IMR-90 (cell line): ENCODE measurements around the gene TIAM1. TPM values are rescaled to one million over a fixed set of nuclear protein-coding genes. Genes with fewer than 3 reads are reported as not detected.

Experiments used
- ATAC-seq: fragments of 200-7000 bp; cut with Tn5 transposase; 2 replicates; pipeline ENCODE4 v1.9.1; 2020; ENCODE audit warnings: low read depth, mild to moderate bottlenecking, moderate library complexity
- BruUV-seq: library from RNA; stranded (reverse); fragments of 400-500 nt; replicated peaks from 2 replicates; lab custom pipeline; 2021; lab: Mats Ljungman, UMichigan
- CTCF ChIA-PET: fragments of 300-600 bp; formaldehyde crosslinking; extraction: SDS; loops from one replicate; lab custom pipeline; 2021; ENCODE audit warnings: antibody characterized with exemption; lab: Yijun Ruan, JAX
- POLR2A ChIA-PET: fragments of 300-600 bp; sonication (Branson Sonifier 250); formaldehyde crosslinking; loops from one replicate; lab custom pipeline; 2022; ENCODE audit warnings: antibody characterized with exemption; ENCODE audit not compliant: unreplicated experiment; lab: Charles Lee
- DNase-seq: peaks from one replicate; pipeline ENCODE4 v3.0.0; 2013
- H2AFZ ChIP-seq: replicated peaks from 2 replicates; pipeline ENCODE3; 2013; ENCODE audit warnings: low read length, mild to moderate bottlenecking; ENCODE audit not compliant: poor library complexity
- H2AK5ac ChIP-seq: 2 replicates; pipeline ENCODE4 v1.6.1; 2013; ENCODE audit warnings: low read depth, low read length, inconsistent platforms
- H2AK9ac ChIP-seq: replicated peaks from 2 replicates; pipeline ENCODE3; 2013; ENCODE audit warnings: mild to moderate bottlenecking, low read depth, low read length, moderate library complexity; ENCODE audit not compliant: poor library complexity
- H2BK120ac ChIP-seq: 2 replicates; pipeline ENCODE4 v1.6.1; 2013; ENCODE audit warnings: low read depth, low read length, inconsistent platforms
- H2BK15ac ChIP-seq: 3 replicates; pipeline ENCODE4 v1.6.1; 2013; ENCODE audit warnings: low read depth, low read length, inconsistent platforms
- H2BK20ac ChIP-seq: 2 replicates; pipeline ENCODE4 v1.6.1; 2013; ENCODE audit warnings: low read depth, mild to moderate bottlenecking, inconsistent platforms, low read length, moderate library complexity
- H2BK5ac ChIP-seq: 2 replicates; pipeline ENCODE4 v1.6.1; 2013; ENCODE audit warnings: mild to moderate bottlenecking, low read depth, low read length, inconsistent platforms; ENCODE audit not compliant: poor library complexity, severe bottlenecking
- H3K14ac ChIP-seq: replicated peaks from 2 replicates; pipeline ENCODE4 v1.6.1; 2013; ENCODE audit warnings: low read depth, low read length, inconsistent platforms
- H3K18ac ChIP-seq: 2 replicates; pipeline ENCODE4 v1.6.1; 2013; ENCODE audit warnings: low read depth, low read length, control low read depth
- H3K23ac ChIP-seq: 2 replicates; pipeline ENCODE4 v1.6.1; 2013; ENCODE audit warnings: low read depth, low read length, inconsistent platforms
- H3K27ac ChIP-seq: 2 replicates; pipeline ENCODE4 v1.5.1; 2013; ENCODE audit warnings: mild to moderate bottlenecking, control low read depth, low read length; ENCODE audit not compliant: insufficient read depth
- H3K27me3 ChIP-seq: 2 replicates; pipeline ENCODE4 v1.6.1; 2013; ENCODE audit warnings: low read length; ENCODE audit not compliant: control insufficient read depth, insufficient read depth
- H3K36me3 ChIP-seq: 2 replicates; pipeline ENCODE4 v1.6.1; 2013; ENCODE audit warnings: low read length, mixed read lengths; ENCODE audit not compliant: control insufficient read depth, insufficient read depth
- H3K4ac ChIP-seq: 2 replicates; pipeline ENCODE4 v1.6.1; 2013; ENCODE audit warnings: low read depth, low read length, inconsistent platforms
- H3K4me1 ChIP-seq: 2 replicates; pipeline ENCODE4 v1.6.1; 2013; ENCODE audit warnings: low read length, mixed read lengths; ENCODE audit not compliant: control insufficient read depth, insufficient read depth
- H3K4me2 ChIP-seq: 2 replicates; pipeline ENCODE4 v1.6.1; 2013; ENCODE audit warnings: low read depth, mild to moderate bottlenecking, control low read depth, low read length, moderate library complexity
- H3K4me3 ChIP-seq: 2 replicates; pipeline ENCODE4 v1.5.1; 2013; ENCODE audit warnings: low read depth, mild to moderate bottlenecking, control low read depth, low read length, moderate library complexity; ENCODE audit not compliant: insufficient read depth
- H3K56ac ChIP-seq: 2 replicates; pipeline ENCODE4 v1.6.1; 2013; ENCODE audit warnings: low read length, inconsistent platforms; ENCODE audit not compliant: insufficient read depth; ENCODE audit errors: extremely low read depth
- H3K79me1 ChIP-seq, 2 experiments: 2 replicates each; pipeline ENCODE4 v1.6.1; 2013; ENCODE audit warnings: low read length in 2 of 2, inconsistent platforms in 1 of 2, low read depth in 1 of 2
- H3K9ac ChIP-seq: 2 replicates; pipeline ENCODE4 v1.6.1; 2013; ENCODE audit warnings: low read depth, low read length, control low read depth
- H3K9me1 ChIP-seq: 2 replicates; pipeline ENCODE4 v1.6.1; 2013; ENCODE audit warnings: low read length, inconsistent platforms; ENCODE audit not compliant: insufficient read depth
- H3K9me3 ChIP-seq: 2 replicates; pipeline ENCODE4 v1.6.1; 2013; ENCODE audit warnings: low read length; ENCODE audit not compliant: control insufficient read depth, insufficient read depth
- H4K20me1 ChIP-seq: 2 replicates; pipeline ENCODE4 v1.6.1; 2013; ENCODE audit warnings: low read length, inconsistent platforms; ENCODE audit not compliant: insufficient read depth
- H4K5ac ChIP-seq: 2 replicates; pipeline ENCODE4 v1.6.1; 2013; ENCODE audit warnings: mild to moderate bottlenecking, low read depth, low read length, control low read depth
- H4K8ac ChIP-seq, 2 experiments: 2 replicates each; pipeline ENCODE4 v1.6.1; 2013; ENCODE audit warnings: low read depth in 2 of 2, low read length in 2 of 2, control low read depth in 1 of 2, inconsistent platforms in 1 of 2
- H4K91ac ChIP-seq: 2 replicates; pipeline ENCODE4 v1.6.1; 2013; ENCODE audit warnings: low read depth, low read length, inconsistent platforms; ENCODE audit not compliant: insufficient read depth
- BHLHE40 ChIP-seq: fragments of 150-350 bp; IDR thresholded peaks from 2 replicates; pipeline ENCODE4 v1.6.1; 2016; ENCODE audit warnings: mild to moderate bottlenecking, low read depth, low read length
- CEBPB ChIP-seq: IDR thresholded peaks from 2 replicates; pipeline ENCODE4 v1.6.1; 2012; ENCODE audit warnings: low read depth, low read length, improper control_type of control experiment
- CHD1 ChIP-seq: IDR thresholded peaks from 2 replicates; pipeline ENCODE4 v1.6.1; 2012; ENCODE audit warnings: low read depth, low read length, improper control_type of control experiment
- FOS ChIP-seq: fragments of 150-350 bp; IDR thresholded peaks from 2 replicates; pipeline ENCODE4 v1.6.1; 2016; ENCODE audit warnings: low read depth, low read length
- MAFK ChIP-seq: IDR thresholded peaks from 2 replicates; pipeline ENCODE4 v1.6.1; 2012; ENCODE audit warnings: low read depth, low read length, improper control_type of control experiment
- MXI1 ChIP-seq: IDR thresholded peaks from 2 replicates; pipeline ENCODE4 v1.6.1; 2012; ENCODE audit warnings: low read depth, mild to moderate bottlenecking, low read length, moderate library complexity, borderline replicate concordance
- NFE2L2 ChIP-seq: fragments of 150-350 bp; IDR thresholded peaks from 2 replicates; pipeline ENCODE4 v1.6.1; 2016; ENCODE audit warnings: low read depth, mild to moderate bottlenecking, low read length
- RAD21 ChIP-seq: IDR thresholded peaks from 2 replicates; pipeline ENCODE4 v1.6.1; 2012; ENCODE audit warnings: low read length, improper control_type of control experiment
- SMC3 ChIP-seq: fragments of 150-350 bp; IDR thresholded peaks from 2 replicates; pipeline ENCODE4 v1.6.1; 2016; ENCODE audit warnings: low read depth, mild to moderate bottlenecking, antibody characterized with exemption, low read length, moderate library complexity
- WGBS, 2 experiments: methylation state at CpG; one replicate each; pipeline versions ENCODE4 v1.1.5 to v1.1.7; 2013; ENCODE audit warnings: missing lambda C conversion rate in 2 of 2; ENCODE audit not compliant: insufficient read length in 1 of 2; ENCODE audit errors: extremely low coverage in 2 of 2; 5-methylcytosine and 5-hydroxymethylcytosine counted together
- dilution Hi-C: fragments of 300-500 bp; cut with HindIII; formaldehyde crosslinking; loops from one replicate; pipeline ENCODE4 v1.14.3; 2018; ENCODE audit warnings: low sequenced_read_pairs; ENCODE audit not compliant: unreplicated experiment
- in situ Hi-C: fragments of 300-500 bp; cut with MboI; formaldehyde crosslinking; loops from 3 replicates; pipeline ENCODE4 v1.14.3; 2019; ENCODE audit warnings: low sequenced_read_pairs, inconsistent platforms, mixed read lengths
- intact Hi-C: fragments of 100-400 bp; cut with micrococcal nuclease; formaldehyde crosslinking; loops from 2 replicates; pipeline ENCODE4 v1.10.0; 2022
- polyA plus RNA-seq, 3 experiments: library from polyadenylated mRNA; depleted of rRNA; stranded (reverse); fragments of >200 nt; gene quantifications; 2 replicates each; pipeline ENCODE4 v1.2.3, GENCODE V29; 2012; ENCODE audit warnings: low replicate concordance in 1 of 3
- total RNA-seq: library from RNA; depleted of rRNA; stranded (reverse); fragments of >200 nt; gene quantifications from 2 replicates; pipeline ENCODE4 v1.2.3, GENCODE V29; 2012
- TF ChIP-seq, protein P1 (sequence below): conservative IDR thresholded peaks from 2 replicates; pipeline ENCODE4 v1.5.1; 2012; ENCODE audit warnings: mild to moderate bottlenecking, low read depth, low read length, improper control_type of control experiment
- TF ChIP-seq, protein P2 (sequence below): fragments of 150-350 bp; IDR thresholded peaks from 2 replicates; pipeline ENCODE4 v1.6.1; 2017; ENCODE audit warnings: mild to moderate bottlenecking, antibody characterized with exemption, low read length, low read depth

The TIAM1 gene
- total and polyA plus RNA-seq, 2 of the 4 experiments (the other 2 are of a cell fraction) = 2.9 to 9.3 TPM

DNA sequence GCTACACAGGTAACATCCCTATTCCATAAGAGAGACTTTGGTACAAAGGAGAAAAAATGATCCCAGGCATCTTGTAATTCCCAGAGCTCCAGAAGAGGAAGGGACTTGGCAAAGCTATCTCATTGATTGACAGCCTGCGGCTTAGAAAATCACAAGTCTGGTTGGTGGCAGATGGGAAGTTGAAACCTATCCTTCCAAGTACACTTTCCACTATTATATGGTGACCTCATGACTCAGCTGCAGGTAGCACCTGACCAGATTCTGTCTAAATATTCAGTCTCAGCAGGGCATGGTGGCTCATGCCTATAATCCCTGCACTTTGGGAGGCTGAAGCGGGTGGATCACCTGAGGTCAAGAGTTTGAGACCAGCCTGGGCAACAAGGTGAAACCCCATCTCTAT, 89.9 kb downstream of the TIAM1 start:
- H3K4ac ChIP-seq = no peak overlapping the region
- dilution Hi-C loops (no loop called here), in situ Hi-C loops (no loop called here), intact Hi-C loops (no loop called here)
- H3K9me1 ChIP-seq = no peaks in the 10 kb centered on the region
- H4K91ac ChIP-seq = no peak overlapping the region
- no peak overlapping the region for H2AFZ ChIP-seq
- H2AK9ac ChIP-seq = no peak overlapping the region
- POLR2A ChIA-PET = no interaction called here
- no peak overlapping the region for H3K18ac ChIP-seq
- H3K9ac ChIP-seq = no peak overlapping the region
- no peaks in the 10 kb centered on the region for H3K4me1 ChIP-seq
- no peak overlapping the region for H2AK5ac ChIP-seq
- ATAC-seq = no peak
- H2BK15ac ChIP-seq = no peak overlapping the region
- no peak overlapping the region for H3K14ac ChIP-seq
- H3K36me3 ChIP-seq = no peaks in the 10 kb centered on the region
- no TSS peak for BruUV-seq
- TF ChIP-seq SMC3 (no peak), MAFK (no peak), NFE2L2 (no peak), MXI1 (no peak), FOS (no peak), CEBPB (no peak), RAD21 (no peak), CHD1 (no peak), BHLHE40 (no peak)
- TF ChIP-seq, protein P1, sequence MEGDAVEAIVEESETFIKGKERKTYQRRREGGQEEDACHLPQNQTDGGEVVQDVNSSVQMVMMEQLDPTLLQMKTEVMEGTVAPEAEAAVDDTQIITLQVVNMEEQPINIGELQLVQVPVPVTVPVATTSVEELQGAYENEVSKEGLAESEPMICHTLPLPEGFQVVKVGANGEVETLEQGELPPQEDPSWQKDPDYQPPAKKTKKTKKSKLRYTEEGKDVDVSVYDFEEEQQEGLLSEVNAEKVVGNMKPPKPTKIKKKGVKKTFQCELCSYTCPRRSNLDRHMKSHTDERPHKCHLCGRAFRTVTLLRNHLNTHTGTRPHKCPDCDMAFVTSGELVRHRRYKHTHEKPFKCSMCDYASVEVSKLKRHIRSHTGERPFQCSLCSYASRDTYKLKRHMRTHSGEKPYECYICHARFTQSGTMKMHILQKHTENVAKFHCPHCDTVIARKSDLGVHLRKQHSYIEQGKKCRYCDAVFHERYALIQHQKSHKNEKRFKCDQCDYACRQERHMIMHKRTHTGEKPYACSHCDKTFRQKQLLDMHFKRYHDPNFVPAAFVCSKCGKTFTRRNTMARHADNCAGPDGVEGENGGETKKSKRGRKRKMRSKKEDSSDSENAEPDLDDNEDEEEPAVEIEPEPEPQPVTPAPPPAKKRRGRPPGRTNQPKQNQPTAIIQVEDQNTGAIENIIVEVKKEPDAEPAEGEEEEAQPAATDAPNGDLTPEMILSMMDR = no peak
- TF ChIP-seq, protein P2, sequence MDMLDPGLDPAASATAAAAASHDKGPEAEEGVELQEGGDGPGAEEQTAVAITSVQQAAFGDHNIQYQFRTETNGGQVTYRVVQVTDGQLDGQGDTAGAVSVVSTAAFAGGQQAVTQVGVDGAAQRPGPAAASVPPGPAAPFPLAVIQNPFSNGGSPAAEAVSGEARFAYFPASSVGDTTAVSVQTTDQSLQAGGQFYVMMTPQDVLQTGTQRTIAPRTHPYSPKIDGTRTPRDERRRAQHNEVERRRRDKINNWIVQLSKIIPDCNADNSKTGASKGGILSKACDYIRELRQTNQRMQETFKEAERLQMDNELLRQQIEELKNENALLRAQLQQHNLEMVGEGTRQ = no peak
- no peaks in the 10 kb centered on the region for H3K9me3 ChIP-seq
- H2BK5ac ChIP-seq = no peak overlapping the region
- H3K79me1 ChIP-seq = no peaks in the 10 kb centered on the region
- WGBS, 2 experiments = no CpG with 5 or more reads among the region's 2 CpGs
- no peak for DNase-seq
- no peak overlapping the region for H2BK20ac ChIP-seq
- no peak overlapping the region for H4K8ac ChIP-seq
- H3K23ac ChIP-seq = no peak overlapping the region
- CTCF ChIA-PET = interaction anchor here (0.7 kb wide), 1 partner anchor 1088 kb away, joined by 3 read pairs; no protein-coding TSS in a partner anchor
- H3K4me2 ChIP-seq = no peak overlapping the region
- no peak overlapping the region for H3K27ac ChIP-seq
- H3K56ac ChIP-seq = no peak overlapping the region
- H3K4me3 ChIP-seq = no peak overlapping the region
- H3K27me3 ChIP-seq = no peaks in the 10 kb centered on the region; the same call in 1 of the 2 replicates
- H4K5ac ChIP-seq = no peak overlapping the region
- H4K20me1 ChIP-seq = no peaks in the 10 kb centered on the region
- no peak overlapping the region for H2BK120ac ChIP-seq
